ENCODE results near the gene PSME2.

The PSME2 gene

GRCh38 chr14:24179961-24180796 is 33.8 kb upstream of the PSME2 start:
- no peak for DNase-seq (ENCODE audit: low read depth in 2 of 2)

DNA sequence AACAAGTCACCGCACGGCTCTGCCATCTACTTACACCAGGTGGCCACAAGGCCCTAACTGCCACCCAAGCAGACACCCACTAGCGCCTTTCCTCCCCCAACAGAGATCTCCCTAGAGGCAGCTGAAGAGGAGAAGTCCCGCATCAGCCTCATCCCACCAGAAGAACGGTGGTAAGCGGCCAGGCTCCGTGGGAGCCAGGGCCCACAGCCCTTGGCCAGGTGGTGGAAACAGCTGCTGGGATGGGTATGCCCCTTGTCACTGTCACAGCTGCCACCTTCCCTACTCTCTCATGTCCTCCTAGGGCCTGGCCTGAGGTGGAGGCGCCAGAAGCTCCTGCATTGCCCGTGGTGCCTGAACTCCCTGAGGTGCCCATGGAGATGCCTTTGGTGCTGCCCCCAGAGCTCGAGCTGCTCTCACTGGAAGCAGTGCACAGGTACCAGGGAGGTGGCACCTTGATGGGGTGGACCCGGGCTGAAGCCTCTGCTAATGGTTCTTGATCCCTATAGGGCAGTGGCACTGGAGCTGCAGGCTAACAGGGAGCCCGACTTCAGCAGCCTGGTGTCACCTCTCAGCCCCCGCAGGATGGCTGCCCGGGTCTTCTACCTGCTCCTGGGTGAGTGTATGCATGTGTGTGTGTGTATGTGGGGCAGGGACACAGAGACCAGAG is 33.0 kb upstream of the PSME2 start:
- DNase-seq (ENCODE audit: low read depth in 2 of 2): no peak

DNA sequence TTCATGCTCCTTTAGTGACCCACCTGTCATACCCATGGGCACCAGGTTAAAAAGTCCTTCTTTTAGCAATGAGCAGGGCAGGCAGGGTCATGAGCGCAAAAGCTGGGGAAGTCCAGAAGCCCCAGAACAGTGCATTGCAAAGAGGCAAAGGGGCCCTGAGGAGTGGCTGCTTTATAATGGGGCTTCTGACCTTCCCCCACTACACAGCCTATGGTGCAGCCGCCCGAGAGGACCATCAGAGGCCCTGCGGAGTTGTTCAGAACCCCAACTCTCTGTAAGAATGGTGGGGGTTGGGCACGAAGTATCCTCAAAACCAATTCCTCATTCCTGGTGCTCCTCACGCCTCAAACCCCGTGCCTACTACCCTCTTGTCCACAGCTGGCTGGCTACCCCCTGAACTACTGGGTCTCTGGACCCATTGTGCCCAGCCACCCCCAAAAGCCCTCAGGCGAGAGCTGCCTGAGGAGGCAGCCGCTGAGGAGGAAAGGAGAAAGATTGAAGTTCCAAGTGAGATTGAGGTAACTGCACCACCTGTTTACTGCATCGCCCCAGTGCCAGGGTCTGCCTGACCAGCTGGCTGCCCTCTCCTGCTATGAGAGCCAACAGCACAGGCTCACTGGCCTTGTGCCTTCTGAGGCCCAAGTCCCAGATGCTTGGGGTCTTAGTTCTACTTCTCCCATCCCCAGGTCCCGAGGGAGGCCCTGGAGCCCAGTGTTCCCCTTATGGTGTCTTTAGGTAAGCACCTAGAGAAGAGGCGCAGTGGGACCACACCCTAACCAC is 32.2 kb upstream of the PSME2 start:
- DNase-seq (ENCODE audit: low read depth in 2 of 2): no peak

- DNase-seq (ENCODE audit: low read depth in 2 of 2): no peak
Measured at GRCh38 chr14:24177891-24178290, 31.5 kb upstream of the PSME2 start.

- DNase-seq (ENCODE audit: low read depth in 2 of 2): no peak
Measured at GRCh38 chr14:24177041-24177825, 30.8 kb upstream of the PSME2 start.

DNA sequence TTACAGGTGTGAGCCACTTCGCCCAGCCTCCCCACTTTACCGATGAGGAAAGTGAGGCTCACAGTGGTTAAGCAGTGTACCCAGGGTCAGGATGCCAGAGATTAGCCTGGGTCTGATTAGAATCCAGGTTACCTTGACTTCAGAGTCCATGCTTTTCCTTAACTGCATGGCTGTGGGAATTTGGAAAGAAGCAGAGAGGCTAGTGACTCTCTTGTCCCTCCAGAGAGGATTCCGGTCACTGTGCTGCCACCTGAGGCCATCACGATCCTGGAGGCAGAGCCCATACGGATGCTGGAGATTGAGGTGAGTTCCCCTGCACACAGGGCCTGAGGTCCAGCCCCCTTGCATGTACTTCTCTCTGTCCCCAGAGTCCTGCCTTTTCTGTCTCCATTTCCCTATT is 30.2 kb upstream of the PSME2 start:
- no peak for DNase-seq (ENCODE audit: low read depth in 2 of 2)

DNA sequence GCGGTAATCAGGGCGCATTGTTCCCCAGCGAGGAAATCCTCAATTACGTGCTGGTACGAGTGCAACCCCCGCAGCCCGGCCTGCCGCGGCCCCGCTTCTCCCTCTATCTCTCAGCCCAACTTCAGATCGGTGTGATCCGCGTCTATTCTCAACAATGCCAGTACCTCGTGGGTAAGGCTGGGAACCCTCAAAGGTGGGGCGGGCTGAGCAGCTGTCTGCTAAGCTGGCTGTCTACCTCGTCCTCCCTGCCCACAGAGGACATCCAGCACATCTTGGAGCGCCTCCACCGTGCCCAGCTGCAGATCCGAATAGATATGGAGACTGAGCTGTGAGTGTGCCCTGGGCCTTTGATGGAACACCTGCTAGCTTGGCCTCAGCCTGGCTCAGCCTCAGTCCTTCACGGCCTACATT is 26.5 kb upstream of the PSME2 start:
- DNase-seq (ENCODE audit: low read depth in 2 of 2): no peak

DNA sequence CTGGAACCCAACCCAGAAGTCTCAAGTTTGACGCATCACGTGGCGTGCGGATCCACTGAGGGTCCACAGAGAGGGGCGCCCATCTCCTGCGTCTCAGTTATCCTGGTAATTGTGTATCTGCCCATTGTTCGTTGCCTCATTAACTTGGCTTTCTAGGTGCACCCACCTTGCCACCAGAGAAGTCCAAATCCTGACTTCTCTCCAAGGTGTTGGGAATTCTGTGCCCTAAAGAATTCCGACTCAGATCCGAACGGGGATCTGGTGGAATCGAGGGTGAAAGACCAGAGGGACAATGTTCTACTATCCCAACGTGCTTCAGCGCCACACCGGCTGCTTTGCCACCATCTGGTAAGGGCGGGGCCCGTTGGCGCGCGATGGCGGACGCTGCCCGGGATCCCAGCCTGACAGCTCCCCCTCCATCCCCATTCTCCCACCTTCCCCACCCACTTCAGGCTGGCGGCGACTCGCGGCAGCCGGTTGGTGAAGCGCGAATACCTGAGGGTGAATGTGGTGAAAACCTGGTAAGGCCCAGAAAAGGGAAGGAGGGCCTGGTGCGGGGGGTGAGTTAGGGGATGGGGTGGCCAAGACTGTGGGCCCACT is 26.0 kb upstream of the PSME2 start:
- DNase-seq (ENCODE audit: low read depth in 2 of 2): no peak

GRCh38 chr14:24171422-24172260 is 25.2 kb upstream of the PSME2 start, which contains the start of gene REC8:
TSS of gene REC8 (plus strand) at chr14:24172080. CDS start at chr14:24172553, 473 bp downstream.
- peak; percentile 60 to 62 for DNase-seq (ENCODE audit: low read depth in 2 of 2)

DNA sequence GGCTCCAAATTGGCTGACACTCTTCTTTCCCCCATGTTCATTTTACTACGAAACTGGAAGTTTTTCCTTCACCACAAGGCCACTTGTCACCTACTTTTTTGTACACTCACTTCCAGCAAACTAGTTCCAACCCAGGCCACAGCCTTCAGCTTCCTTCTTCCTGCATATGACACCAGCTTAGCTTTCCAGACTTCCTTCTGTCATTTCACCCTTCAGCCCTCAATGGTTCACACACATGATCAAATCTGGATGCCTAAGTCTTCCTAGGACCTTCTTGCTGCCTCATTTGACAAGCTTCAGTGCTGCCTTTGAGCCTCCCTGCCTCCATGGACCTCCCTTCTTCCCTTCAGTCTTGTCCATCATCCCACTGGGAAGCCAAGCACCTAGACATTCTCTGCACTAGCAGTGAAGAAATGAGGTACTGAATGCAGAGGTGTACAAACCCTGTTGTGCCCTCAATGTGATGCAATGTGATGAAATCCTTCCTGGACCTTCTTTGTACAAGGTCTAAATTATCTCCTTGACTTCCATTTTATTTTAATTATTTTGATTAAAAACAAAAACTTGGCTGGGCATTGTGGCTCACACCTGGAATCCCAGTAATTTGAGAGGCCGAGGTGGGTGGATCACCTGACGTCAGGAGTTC is 21.2 kb upstream of the PSME2 start:
- DNase-seq (ENCODE audit: low read depth in 2 of 2): no peak

DNA sequence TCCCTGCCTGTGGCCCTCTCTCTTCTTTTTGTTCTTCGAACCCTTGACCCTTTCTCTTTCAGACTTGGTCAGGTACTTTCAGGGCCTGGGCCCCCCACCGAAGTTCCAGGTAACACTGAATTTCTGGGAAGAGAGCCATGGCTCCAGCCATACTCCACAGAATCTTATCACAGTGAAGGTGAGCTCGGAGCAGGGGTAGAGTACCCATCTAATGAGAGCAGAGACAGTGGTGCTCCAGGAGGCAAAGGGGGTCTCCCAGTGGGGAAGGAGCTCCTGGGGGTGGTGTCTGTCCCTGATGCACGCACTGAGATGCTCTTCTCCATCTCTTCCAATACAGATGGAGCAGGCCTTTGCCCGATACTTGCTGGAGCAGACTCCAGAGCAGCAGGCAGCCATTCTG is 19.4 kb upstream of the PSME2 start:
- DNase-seq (ENCODE audit: low read depth in 2 of 2): no peak

- no peak for DNase-seq (ENCODE audit: low read depth in 2 of 2)
Measured at GRCh38 chr14:24164518-24164991, 18.1 kb upstream of the PSME2 start.

DNA sequence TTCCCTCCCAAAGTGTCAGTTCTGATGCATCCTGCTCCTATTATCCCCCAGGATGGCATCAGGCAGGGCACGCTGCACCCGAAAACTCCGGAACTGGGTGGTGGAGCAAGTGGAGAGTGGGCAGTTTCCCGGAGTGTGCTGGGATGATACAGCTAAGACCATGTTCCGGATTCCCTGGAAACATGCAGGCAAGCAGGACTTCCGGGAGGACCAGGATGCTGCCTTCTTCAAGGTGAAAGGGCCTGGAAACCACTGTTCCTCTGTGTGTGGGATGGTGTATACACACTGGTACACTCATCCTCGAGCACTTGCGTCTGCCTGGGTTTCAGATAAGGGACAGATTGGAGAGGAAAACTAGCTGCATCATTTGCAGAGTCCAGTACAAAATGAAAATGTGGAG is 15.7 kb upstream of the PSME2 start:
- DNase-seq (ENCODE audit: low read depth in 2 of 2): no peak

GRCh38 chr14:24160850-24161804 is 14.7 kb upstream of the PSME2 start, which contains the start of gene IRF9:
TSS of gene IRF9 (plus strand) at chr14:24161265. CDS start at chr14:24162145, 880 bp downstream.
- DNase-seq (ENCODE audit: low read depth in 2 of 2): peak; percentile 94 to 98

GRCh38 chr14:24160499-24160849 is 14.1 kb upstream of the PSME2 start:
- DNase-seq (ENCODE audit: low read depth in 2 of 2): no peak

DNA sequence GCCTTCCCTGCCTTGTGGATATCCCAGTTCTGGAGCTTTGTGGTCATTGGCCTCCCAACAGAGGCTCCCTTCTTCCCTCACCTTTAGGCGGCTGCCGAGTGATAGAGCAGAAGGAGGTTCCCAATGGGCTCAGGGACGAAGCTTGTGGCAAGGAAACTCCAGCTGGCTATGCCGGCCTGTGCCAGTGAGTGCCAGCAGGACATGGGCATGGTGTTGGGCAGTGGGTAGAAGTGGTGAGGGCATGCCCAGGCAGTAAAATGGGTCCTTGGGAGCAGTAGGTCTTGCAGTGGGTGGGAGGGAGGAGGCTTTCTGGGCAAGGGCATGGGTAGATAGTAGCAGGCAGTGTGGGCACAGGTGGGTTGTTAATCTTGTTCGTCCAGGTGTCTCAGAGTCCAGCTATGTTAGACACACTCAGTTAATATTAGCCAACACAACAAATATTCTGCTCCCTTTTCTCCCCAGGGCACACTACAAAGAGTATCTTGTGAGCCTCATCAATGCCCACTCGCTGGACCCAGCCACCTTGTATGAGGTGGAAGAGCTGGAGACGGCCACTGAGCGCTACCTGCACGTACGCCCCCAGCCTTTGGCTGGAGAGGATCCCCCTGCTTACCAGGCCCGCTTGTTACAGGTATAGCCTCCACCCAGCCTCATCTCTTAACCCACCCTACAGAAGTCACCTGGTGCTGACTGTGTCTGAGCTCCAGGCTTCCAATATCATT is 13.5 kb upstream of the PSME2 start:
- no peak for DNase-seq (ENCODE audit: low read depth in 2 of 2)

DNA sequence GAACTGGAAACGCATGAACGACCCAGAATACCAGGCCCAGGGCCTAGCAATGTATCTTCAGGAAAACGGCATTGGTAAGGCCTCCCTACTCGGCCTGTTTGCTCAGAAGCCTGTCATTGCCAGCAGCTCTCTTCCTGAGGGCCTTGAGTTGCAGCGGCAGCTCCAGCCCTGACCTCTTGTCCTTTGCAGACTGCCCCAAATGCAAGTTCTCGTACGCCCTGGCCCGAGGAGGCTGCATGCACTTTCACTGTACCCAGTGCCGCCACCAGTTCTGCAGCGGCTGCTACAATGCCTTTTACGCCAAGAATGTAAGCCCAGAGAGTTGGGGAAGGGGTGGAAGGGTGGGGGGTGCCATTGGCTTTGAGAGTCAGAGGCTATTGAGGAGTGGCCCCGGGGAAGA is 10.9 kb upstream of the PSME2 start:
- no peak for DNase-seq (ENCODE audit: low read depth in 2 of 2)

GRCh38 chr14:24156840-24157239 is 10.4 kb upstream of the PSME2 start:
- no peak for DNase-seq (ENCODE audit: low read depth in 2 of 2)
